H1 (cell line): ENCODE data around the gene TRDMT1. TPM values are rescaled to one million over a fixed set of nuclear protein-coding genes. Genes with fewer than 3 reads are reported as not detected.

Source experiments
- ATF3 ChIP-seq: IDR thresholded peaks from 2 replicates; pipeline ENCODE4 v1.6.1; 2011; ENCODE audit warnings: low read depth, mild to moderate bottlenecking, low read length; ENCODE audit not compliant: insufficient read depth
- FOSL1 ChIP-seq: IDR thresholded peaks from 2 replicates; pipeline ENCODE4 v1.6.1; 2011; ENCODE audit warnings: mild to moderate bottlenecking, low read depth, low read length, moderate library complexity; ENCODE audit not compliant: insufficient read depth
- KDM4A ChIP-seq: IDR thresholded peaks from one replicate; pipeline ENCODE4 v1.7.1; 2012; ENCODE audit warnings: low read depth, mild to moderate bottlenecking, moderate library complexity, low read length, inconsistent platforms; ENCODE audit not compliant: severe bottlenecking
- RXRA ChIP-seq: IDR thresholded peaks from 2 replicates; pipeline ENCODE4 v1.6.1; 2011; ENCODE audit warnings: low read depth, mild to moderate bottlenecking, low read length, moderate library complexity; ENCODE audit not compliant: insufficient read depth
- SAP30 ChIP-seq: fragments of 300-600 bp; sonication (generic); IDR thresholded peaks from 2 replicates; pipeline ENCODE4 v1.7.1; 2012; ENCODE audit warnings: low read length, moderate library complexity, mild to moderate bottlenecking, inconsistent platforms; ENCODE audit not compliant: insufficient read depth, insufficient replicate concordance
- SIN3A ChIP-seq, 2 experiments: IDR thresholded peaks in 1 of 2; conservative IDR thresholded peaks in 1 of 2; 2 replicates each; pipeline ENCODE4 v1.6.1; 2011 to 2012; ENCODE audit warnings: low read length in 2 of 2, improper control_type of control experiment in 1 of 2, low read depth in 1 of 2, mild to moderate bottlenecking in 1 of 2
- TBP ChIP-seq: IDR thresholded peaks from 2 replicates; pipeline ENCODE4 v1.6.1; 2011; ENCODE audit warnings: low read depth, low read length, improper control_type of control experiment
- polyA plus RNA-seq, 7 experiments: library from polyadenylated mRNA; depleted of rRNA in 3 of 7; stranded (reverse) in 5 of 7; unstranded in 2 of 7; fragments of >200 nt in 5 of 7; fragments of 200-250 nt in 2 of 7; gene quantifications; 1 replicate in 5 of 7; 2 replicates in 1 of 7; 4 replicates in 1 of 7; pipeline versions ENCODE4 v1.2.1 to v1.2.3, GENCODE V29; 2011 to 2013; ENCODE audit warnings: missing spikeins in 2 of 7, mixed read lengths in 2 of 7
- total RNA-seq: library from RNA; stranded (reverse); fragmentation: NEBNext Ultra II Directional; extraction: Animal tissue kit (Norgen Biotek cat#: 25700); gene quantifications from 2 replicates; pipeline ENCODE4 v1.2.1, GENCODE V29; 2021
- TF ChIP-seq, protein P1 (sequence below): IDR thresholded peaks from 2 replicates; pipeline ENCODE4 v1.6.1; 2012; ENCODE audit warnings: inconsistent platforms
- TF ChIP-seq, protein P2 (sequence below): fragments of 300-600 bp; sonication (generic); IDR thresholded peaks from 2 replicates; pipeline ENCODE4 v1.7.1; 2012; ENCODE audit warnings: low read length, moderate library complexity, mild to moderate bottlenecking, inconsistent platforms; ENCODE audit not compliant: insufficient replicate concordance

Gene TRDMT1
- total and polyA plus RNA-seq, 2 of the 8 experiments (the other 6 are each of a cell fraction or from before 2014, with no cell fraction given), result 7.4 to 21.4 TPM

DNA sequence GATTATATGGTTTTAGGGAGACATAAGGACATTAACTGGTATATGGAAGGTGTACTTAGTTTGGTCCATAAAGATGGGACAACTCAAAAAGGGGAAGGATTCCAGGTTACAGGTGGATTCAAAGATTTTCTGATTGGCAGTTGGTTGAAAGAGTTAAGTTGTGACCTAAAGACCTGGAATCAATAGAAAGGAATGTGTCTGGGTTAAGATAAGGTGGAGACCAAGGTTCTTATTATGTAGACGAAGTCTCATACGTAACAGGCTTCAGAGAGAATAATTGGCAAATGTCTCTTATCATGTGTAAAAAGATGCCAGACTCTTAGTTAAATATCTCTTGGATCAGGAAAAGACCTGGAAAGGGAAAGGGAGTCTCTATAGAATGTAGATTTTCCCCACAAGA lies 1.0 kb upstream of the TRDMT1 start (continued):
- TF ChIP-seq, protein P1, sequence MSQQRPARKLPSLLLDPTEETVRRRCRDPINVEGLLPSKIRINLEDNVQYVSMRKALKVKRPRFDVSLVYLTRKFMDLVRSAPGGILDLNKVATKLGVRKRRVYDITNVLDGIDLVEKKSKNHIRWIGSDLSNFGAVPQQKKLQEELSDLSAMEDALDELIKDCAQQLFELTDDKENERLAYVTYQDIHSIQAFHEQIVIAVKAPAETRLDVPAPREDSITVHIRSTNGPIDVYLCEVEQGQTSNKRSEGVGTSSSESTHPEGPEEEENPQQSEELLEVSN, result no peak
- TF ChIP-seq, protein P2, sequence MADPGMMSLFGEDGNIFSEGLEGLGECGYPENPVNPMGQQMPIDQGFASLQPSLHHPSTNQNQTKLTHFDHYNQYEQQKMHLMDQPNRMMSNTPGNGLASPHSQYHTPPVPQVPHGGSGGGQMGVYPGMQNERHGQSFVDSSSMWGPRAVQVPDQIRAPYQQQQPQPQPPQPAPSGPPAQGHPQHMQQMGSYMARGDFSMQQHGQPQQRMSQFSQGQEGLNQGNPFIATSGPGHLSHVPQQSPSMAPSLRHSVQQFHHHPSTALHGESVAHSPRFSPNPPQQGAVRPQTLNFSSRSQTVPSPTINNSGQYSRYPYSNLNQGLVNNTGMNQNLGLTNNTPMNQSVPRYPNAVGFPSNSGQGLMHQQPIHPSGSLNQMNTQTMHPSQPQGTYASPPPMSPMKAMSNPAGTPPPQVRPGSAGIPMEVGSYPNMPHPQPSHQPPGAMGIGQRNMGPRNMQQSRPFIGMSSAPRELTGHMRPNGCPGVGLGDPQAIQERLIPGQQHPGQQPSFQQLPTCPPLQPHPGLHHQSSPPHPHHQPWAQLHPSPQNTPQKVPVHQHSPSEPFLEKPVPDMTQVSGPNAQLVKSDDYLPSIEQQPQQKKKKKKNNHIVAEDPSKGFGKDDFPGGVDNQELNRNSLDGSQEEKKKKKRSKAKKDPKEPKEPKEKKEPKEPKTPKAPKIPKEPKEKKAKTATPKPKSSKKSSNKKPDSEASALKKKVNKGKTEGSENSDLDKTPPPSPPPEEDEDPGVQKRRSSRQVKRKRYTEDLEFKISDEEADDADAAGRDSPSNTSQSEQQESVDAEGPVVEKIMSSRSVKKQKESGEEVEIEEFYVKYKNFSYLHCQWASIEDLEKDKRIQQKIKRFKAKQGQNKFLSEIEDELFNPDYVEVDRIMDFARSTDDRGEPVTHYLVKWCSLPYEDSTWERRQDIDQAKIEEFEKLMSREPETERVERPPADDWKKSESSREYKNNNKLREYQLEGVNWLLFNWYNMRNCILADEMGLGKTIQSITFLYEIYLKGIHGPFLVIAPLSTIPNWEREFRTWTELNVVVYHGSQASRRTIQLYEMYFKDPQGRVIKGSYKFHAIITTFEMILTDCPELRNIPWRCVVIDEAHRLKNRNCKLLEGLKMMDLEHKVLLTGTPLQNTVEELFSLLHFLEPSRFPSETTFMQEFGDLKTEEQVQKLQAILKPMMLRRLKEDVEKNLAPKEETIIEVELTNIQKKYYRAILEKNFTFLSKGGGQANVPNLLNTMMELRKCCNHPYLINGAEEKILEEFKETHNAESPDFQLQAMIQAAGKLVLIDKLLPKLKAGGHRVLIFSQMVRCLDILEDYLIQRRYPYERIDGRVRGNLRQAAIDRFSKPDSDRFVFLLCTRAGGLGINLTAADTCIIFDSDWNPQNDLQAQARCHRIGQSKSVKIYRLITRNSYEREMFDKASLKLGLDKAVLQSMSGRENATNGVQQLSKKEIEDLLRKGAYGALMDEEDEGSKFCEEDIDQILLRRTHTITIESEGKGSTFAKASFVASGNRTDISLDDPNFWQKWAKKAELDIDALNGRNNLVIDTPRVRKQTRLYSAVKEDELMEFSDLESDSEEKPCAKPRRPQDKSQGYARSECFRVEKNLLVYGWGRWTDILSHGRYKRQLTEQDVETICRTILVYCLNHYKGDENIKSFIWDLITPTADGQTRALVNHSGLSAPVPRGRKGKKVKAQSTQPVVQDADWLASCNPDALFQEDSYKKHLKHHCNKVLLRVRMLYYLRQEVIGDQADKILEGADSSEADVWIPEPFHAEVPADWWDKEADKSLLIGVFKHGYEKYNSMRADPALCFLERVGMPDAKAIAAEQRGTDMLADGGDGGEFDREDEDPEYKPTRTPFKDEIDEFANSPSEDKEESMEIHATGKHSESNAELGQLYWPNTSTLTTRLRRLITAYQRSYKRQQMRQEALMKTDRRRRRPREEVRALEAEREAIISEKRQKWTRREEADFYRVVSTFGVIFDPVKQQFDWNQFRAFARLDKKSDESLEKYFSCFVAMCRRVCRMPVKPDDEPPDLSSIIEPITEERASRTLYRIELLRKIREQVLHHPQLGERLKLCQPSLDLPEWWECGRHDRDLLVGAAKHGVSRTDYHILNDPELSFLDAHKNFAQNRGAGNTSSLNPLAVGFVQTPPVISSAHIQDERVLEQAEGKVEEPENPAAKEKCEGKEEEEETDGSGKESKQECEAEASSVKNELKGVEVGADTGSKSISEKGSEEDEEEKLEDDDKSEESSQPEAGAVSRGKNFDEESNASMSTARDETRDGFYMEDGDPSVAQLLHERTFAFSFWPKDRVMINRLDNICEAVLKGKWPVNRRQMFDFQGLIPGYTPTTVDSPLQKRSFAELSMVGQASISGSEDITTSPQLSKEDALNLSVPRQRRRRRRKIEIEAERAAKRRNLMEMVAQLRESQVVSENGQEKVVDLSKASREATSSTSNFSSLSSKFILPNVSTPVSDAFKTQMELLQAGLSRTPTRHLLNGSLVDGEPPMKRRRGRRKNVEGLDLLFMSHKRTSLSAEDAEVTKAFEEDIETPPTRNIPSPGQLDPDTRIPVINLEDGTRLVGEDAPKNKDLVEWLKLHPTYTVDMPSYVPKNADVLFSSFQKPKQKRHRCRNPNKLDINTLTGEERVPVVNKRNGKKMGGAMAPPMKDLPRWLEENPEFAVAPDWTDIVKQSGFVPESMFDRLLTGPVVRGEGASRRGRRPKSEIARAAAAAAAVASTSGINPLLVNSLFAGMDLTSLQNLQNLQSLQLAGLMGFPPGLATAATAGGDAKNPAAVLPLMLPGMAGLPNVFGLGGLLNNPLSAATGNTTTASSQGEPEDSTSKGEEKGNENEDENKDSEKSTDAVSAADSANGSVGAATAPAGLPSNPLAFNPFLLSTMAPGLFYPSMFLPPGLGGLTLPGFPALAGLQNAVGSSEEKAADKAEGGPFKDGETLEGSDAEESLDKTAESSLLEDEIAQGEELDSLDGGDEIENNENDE, result no peak
- TF ChIP-seq ATF3, result no peak
- TF ChIP-seq SAP30, result no peak
- no peak for TF ChIP-seq RXRA
- TF ChIP-seq KDM4A, result no peak
- no peak for TF ChIP-seq FOSL1
- no peak for TF ChIP-seq SIN3A (conservative IDR thresholded peaks at IDR 0.05 in 1 of 2, IDR thresholded peaks at IDR 0.05 in 1 of 2; ENCODE audit: low read depth in 1 of 2, low read length in 2 of 2)
- no peak for TF ChIP-seq TBP
